Femur (tissue), 1 donor: ENCODE results near the gene GCA.

ENCODE experiments used
- DNase-seq: peaks from one replicate; pipeline ENCODE4 v3.0.0-alpha.2; 2017

Gene GCA

GRCh38 chr2:162343824-162344616 lies at the start of gene GCA:
GCA (plus strand) TSS chr2:162344132; CDS start chr2:162344249, 117 bp downstream.
- peak; percentile 97 for DNase-seq

- no peak for DNase-seq
Measured at GRCh38 chr2:162295009-162295408, 48.9 kb upstream of the GCA start.

GRCh38 chr2:162297925-162298552 lies 45.9 kb upstream of the GCA start:
- peak; percentile 52 for DNase-seq

GRCh38 chr2:162298669-162299335 lies 45.1 kb upstream of the GCA start:
- no peak for DNase-seq

- no peak for DNase-seq
Measured at GRCh38 chr2:162300266-162300665, 43.7 kb upstream of the GCA start.

- peak; percentile 69 for DNase-seq
Measured at GRCh38 chr2:162301151-162301804, 42.7 kb upstream of the GCA start.

GRCh38 chr2:162301877-162302276 lies 42.1 kb upstream of the GCA start:
- DNase-seq = no peak

- DNase-seq = no peak
Measured at GRCh38 chr2:162305901-162306300, 38.0 kb upstream of the GCA start.

- DNase-seq = no peak
Measured at GRCh38 chr2:162308747-162309503, 35.0 kb upstream of the GCA start.

GRCh38 chr2:162312853-162313252 lies 31.1 kb upstream of the GCA start:
- no peak for DNase-seq

GRCh38 chr2:162315938-162316337 lies 28.0 kb upstream of the GCA start:
- no peak for DNase-seq

- no peak for DNase-seq
Measured at GRCh38 chr2:162316590-162316989, 27.3 kb upstream of the GCA start.

GRCh38 chr2:162317058-162317742 lies 26.7 kb upstream of the GCA start:
- no peak for DNase-seq

- peak; percentile 33 for DNase-seq
Measured at GRCh38 chr2:162317861-162318327, 26.0 kb upstream of the GCA start.

GRCh38 chr2:162318328-162319180 lies 25.4 kb upstream of the GCA start, which contains the start of gene IFIH1:
IFIH1 (minus strand) TSS chr2:162318684; CDS start chr2:162318307, 377 bp downstream.
- DNase-seq = peak; percentile 87

GRCh38 chr2:162320864-162321517 lies 22.9 kb upstream of the GCA start:
- DNase-seq = no peak

GRCh38 chr2:162324953-162325352 lies 19.0 kb upstream of the GCA start:
- DNase-seq = no peak

GRCh38 chr2:162327134-162327769 lies 16.7 kb upstream of the GCA start:
- no peak for DNase-seq

GRCh38 chr2:162327806-162328205 lies 16.1 kb upstream of the GCA start:
- DNase-seq = no peak
